ENCODE data around the gene CTIF. TPM values are rescaled to one million over a fixed set of nuclear protein-coding genes. Genes with fewer than 3 reads are reported as not detected.

Gene CTIF
- total RNA-seq, 1 donor from 2014 or later, result 54.8 TPM

DNA sequence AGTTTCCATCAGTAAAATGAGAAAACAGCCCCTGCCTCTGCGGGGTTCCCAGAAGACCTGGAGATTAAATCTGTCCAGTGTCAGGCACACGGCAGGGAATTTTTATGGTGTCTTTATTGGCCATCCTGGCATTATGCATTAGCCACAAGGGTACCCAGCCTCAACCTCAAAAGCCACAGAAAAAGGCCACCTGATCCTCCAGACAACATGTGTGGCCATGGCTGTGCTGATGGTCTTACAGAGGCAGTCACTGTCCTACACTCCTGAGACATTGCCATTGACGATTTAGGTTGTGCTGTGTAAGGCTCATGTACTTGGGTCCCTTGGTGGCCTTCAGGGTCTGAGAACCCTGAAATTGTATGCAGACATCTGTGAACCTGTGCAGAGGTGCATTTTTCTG lies 296.3 kb downstream of the CTIF start:
- no peak for ATAC-seq
- Histone ChIP-seq H3K36me3 (no peaks in the 10 kb centered on the region), H3K27me3 (ENCODE audit: low read depth) (no peaks in the 10 kb centered on the region), H3K4me1 (peaks cover 71% of the 10 kb centered on the region), H3K4me3 (peak overlapping the region; percentile 42), H3K27ac (peak overlapping the region; percentile 73), H3K9me3 (no peaks in the 10 kb centered on the region)
- DNase-seq, result peak; percentile 6
- intact Hi-C loops (cut with DNase I), result no loop called here
- TF ChIP-seq, protein P1, sequence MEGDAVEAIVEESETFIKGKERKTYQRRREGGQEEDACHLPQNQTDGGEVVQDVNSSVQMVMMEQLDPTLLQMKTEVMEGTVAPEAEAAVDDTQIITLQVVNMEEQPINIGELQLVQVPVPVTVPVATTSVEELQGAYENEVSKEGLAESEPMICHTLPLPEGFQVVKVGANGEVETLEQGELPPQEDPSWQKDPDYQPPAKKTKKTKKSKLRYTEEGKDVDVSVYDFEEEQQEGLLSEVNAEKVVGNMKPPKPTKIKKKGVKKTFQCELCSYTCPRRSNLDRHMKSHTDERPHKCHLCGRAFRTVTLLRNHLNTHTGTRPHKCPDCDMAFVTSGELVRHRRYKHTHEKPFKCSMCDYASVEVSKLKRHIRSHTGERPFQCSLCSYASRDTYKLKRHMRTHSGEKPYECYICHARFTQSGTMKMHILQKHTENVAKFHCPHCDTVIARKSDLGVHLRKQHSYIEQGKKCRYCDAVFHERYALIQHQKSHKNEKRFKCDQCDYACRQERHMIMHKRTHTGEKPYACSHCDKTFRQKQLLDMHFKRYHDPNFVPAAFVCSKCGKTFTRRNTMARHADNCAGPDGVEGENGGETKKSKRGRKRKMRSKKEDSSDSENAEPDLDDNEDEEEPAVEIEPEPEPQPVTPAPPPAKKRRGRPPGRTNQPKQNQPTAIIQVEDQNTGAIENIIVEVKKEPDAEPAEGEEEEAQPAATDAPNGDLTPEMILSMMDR (IDR thresholded peaks at IDR 0.05), result no peak

DNA sequence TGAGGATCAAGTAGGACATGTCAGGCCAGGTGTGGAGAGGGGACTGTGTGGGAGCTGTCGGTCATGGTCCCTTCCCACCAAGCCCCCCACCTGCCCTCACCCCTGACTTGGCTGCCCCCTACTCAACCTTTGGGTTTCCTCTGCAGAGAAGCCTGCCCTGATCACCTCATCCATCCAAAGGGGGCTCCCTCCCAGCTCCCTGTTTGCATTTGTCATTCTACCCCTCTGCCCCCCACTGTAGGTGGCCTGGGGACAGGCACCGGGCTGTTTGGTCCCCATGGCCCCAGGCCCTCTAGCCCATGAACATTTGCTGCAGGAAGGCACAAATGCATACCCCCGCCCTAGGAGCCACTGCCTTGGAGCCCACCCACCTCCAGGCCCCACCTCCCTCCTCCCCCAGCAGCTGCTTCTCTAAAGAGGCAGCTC lies 296.9 kb downstream of the CTIF start:
- Histone ChIP-seq H3K4me1 (peaks cover 73% of the 10 kb centered on the region), H3K27ac (no peak overlapping the region), H3K4me3 (no peak overlapping the region), H3K27me3 (ENCODE audit: low read depth) (no peaks in the 10 kb centered on the region), H3K9me3 (no peaks in the 10 kb centered on the region), H3K36me3 (no peaks in the 10 kb centered on the region)
- TF ChIP-seq, protein P1 (IDR thresholded peaks at IDR 0.05), result no peak
- ATAC-seq (no peak), DNase-seq (peak; percentile 30)
- intact Hi-C loops (cut with DNase I), result no loop called here

DNA sequence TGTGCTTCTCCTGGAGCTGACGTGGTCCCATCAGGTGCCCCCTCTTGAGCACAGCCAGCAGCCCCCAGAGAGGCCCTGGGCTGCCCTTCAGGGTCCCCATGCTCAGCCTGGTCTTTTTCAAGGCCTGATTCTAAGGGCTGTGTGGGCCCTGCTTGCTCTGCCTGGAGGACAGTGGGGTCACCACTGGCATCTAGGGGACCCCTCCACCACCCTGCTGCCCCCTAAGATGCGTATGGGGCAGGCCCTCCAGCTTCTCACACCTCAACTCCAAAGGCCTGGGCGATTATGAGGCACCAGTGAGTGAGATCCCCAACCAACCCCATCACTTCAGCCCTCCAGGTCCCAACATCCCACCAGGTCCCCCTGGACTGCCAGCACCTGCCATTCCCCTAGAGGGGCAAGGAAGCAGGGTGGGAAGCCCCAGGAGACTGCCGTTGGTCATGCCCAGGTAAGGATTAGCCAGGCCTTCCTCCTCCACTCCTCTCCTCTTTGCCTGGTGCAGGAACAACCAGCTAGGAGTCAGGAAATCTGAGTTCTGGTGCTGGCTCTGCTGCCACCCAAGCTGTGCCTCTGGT lies 297.5 kb downstream of the CTIF start:
- peaks cover 74% of the 10 kb centered on the region for H3K4me1 ChIP-seq
- no peaks in the 10 kb centered on the region for H3K27me3 ChIP-seq (ENCODE audit: low read depth)
- TF ChIP-seq, protein P1 (IDR thresholded peaks at IDR 0.05), result no peak
- no peaks in the 10 kb centered on the region for H3K9me3 ChIP-seq
- H3K27ac ChIP-seq, result no peak overlapping the region
- DNase-seq (peak; percentile 9), ATAC-seq (no peak)
- no peaks in the 10 kb centered on the region for H3K36me3 ChIP-seq
- H3K4me3 ChIP-seq, result no peak overlapping the region
- intact Hi-C loops (cut with DNase I), result no loop called here

GRCh38 chr18:48836806-48837615 lies 298.2 kb downstream of the CTIF start:
- ATAC-seq (no peak), DNase-seq (peak; percentile 20)
- H3K4me3 ChIP-seq, result no peak overlapping the region
- no peaks in the 10 kb centered on the region for H3K36me3 ChIP-seq
- H3K9me3 ChIP-seq, result no peaks in the 10 kb centered on the region
- intact Hi-C loops (cut with DNase I), result no loop called here
- TF ChIP-seq, protein P1 (IDR thresholded peaks at IDR 0.05), result no peak
- H3K4me1 ChIP-seq, result peaks cover 74% of the 10 kb centered on the region
- H3K27ac ChIP-seq, result no peak overlapping the region
- no peaks in the 10 kb centered on the region for H3K27me3 ChIP-seq (ENCODE audit: low read depth)

DNA sequence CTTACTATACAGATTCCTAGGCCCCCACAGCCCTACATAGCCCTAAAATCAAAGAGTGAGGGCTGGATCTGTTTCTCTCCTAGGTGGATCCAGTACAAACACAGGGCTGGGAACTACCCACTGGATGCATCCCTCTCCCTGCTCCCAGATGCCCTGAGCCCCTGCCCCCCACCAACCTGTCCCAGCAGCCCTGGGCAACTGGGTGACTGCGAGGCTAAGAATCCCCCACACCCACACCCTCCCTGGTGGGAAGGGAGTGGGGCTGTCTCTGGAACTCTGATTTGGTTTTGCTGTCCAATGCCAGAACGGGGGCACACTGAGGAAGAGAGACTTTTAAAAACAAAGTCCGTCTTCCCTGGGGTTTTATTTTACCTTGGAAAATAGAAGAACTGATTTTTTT lies 298.8 kb downstream of the CTIF start:
- peak; percentile 10 for DNase-seq
- Histone ChIP-seq H3K4me3 (no peak overlapping the region), H3K27me3 (ENCODE audit: low read depth) (no peaks in the 10 kb centered on the region), H3K4me1 (peaks cover 74% of the 10 kb centered on the region), H3K9me3 (no peaks in the 10 kb centered on the region), H3K27ac (no peak overlapping the region), H3K36me3 (no peaks in the 10 kb centered on the region)
- TF ChIP-seq, protein P1 (IDR thresholded peaks at IDR 0.05), result no peak
- no peak for ATAC-seq
- intact Hi-C loops (cut with DNase I), result no loop called here
